ENCODE measurements around the gene TRABD.

The TRABD gene

GRCh38 chr22:50174382-50175190 is 11.1 kb upstream of the TRABD start:
- DNase-seq, result no peak

- DNase-seq, result no peak
Measured at GRCh38 chr22:50175191-50175461, 10.6 kb upstream of the TRABD start.

GRCh38 chr22:50175921-50176849 is 9.5 kb upstream of the TRABD start:
- DNase-seq, result no peak

- no peak for DNase-seq
Measured at GRCh38 chr22:50176850-50177536, 8.7 kb upstream of the TRABD start.

GRCh38 chr22:50177537-50178470 is 7.9 kb upstream of the TRABD start:
- DNase-seq, result no peak

- no peak for DNase-seq
Measured at GRCh38 chr22:50178471-50178864, 7.2 kb upstream of the TRABD start.

- no peak for DNase-seq
Measured at GRCh38 chr22:50178871-50179869, 6.5 kb upstream of the TRABD start.

GRCh38 chr22:50179937-50180726 is 5.6 kb upstream of the TRABD start:
- no peak for DNase-seq

- no peak for DNase-seq
Measured at GRCh38 chr22:50180727-50181521, 4.8 kb upstream of the TRABD start.

GRCh38 chr22:50182176-50183081 is 3.3 kb upstream of the TRABD start:
- DNase-seq, result no peak

GRCh38 chr22:50183141-50183971 is 2.4 kb upstream of the TRABD start:
- DNase-seq, result no peak

GRCh38 chr22:50184004-50184901 is 1.5 kb upstream of the TRABD start:
- DNase-seq, result no peak

- DNase-seq, result no peak
Measured at GRCh38 chr22:50184902-50185374, 775 bp upstream of the TRABD start.

GRCh38 chr22:50186181-50186714 is 535 bp downstream of the TRABD start:
- DNase-seq, result peak in 1 of 3 experiments; percentile 10

GRCh38 chr22:50186761-50187523 is 1.2 kb downstream of the TRABD start:
- peak in 1 of 3 experiments; percentile 10 for DNase-seq
